ACHN (cell line): Measurements from ENCODE around the gene VAV2.
"Not testable (repeated sequence)": the region's sequence is repeated elsewhere in the genome, so short reads cannot be mapped to it uniquely, and the experiment has no call there.

Source experiments
- DNase-seq: peaks from one replicate; pipeline ENCODE4 v3.0.0-alpha.2; 2015
- in situ Hi-C: cut with HindIII; loops from 2 replicates; pipeline ENCODE4 v1.10.0; 2017; ENCODE audit warnings: low sequenced_read_pairs, low pct_ligation_motif_present, low pct_unique_long_range_greater_than_20kb

Gene VAV2

GRCh38 chr9:133759146-133759900 is 232.8 kb downstream of the VAV2 start:
- DNase-seq, result no peak
- in situ Hi-C loops, result no loop called here

GRCh38 chr9:133758228-133758627 is 233.9 kb downstream of the VAV2 start:
- in situ Hi-C loops, result no loop called here
- no peak for DNase-seq

GRCh38 chr9:133754688-133755227 is 237.4 kb downstream of the VAV2 start:
- in situ Hi-C loops, result no loop called here
- DNase-seq, result no peak

DNA sequence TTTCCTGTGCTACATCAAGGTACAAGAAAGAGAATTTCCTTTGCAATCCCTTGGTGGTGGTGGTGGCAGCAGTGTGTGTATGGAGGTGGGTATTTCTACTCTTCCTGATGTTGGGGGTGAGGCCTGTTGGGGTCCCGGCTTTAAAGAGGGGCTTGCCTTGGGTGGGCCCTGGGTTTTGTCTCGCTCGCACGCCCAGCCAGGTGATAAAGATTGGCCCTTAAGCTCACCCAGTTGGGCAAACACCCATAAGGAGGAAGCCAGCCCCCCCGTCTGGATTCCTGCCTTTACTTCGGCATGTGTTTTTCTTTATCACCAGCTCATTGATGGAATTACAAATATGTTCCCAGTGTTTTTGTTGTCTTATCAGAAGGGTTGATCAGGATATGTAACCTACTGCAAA is 237.9 kb downstream of the VAV2 start:
- no peak for DNase-seq
- in situ Hi-C loops, result no loop called here

- DNase-seq, result no peak
- in situ Hi-C loops, result no loop called here
Observed at GRCh38 chr9:133752739-133753446, 239.2 kb downstream of the VAV2 start.

GRCh38 chr9:133750982-133751649 is 241.0 kb downstream of the VAV2 start:
- DNase-seq, result no peak
- in situ Hi-C loops, result no loop called here

GRCh38 chr9:133747309-133747708 is 244.8 kb downstream of the VAV2 start:
- in situ Hi-C loops, result no loop called here
- DNase-seq, result no peak

DNA sequence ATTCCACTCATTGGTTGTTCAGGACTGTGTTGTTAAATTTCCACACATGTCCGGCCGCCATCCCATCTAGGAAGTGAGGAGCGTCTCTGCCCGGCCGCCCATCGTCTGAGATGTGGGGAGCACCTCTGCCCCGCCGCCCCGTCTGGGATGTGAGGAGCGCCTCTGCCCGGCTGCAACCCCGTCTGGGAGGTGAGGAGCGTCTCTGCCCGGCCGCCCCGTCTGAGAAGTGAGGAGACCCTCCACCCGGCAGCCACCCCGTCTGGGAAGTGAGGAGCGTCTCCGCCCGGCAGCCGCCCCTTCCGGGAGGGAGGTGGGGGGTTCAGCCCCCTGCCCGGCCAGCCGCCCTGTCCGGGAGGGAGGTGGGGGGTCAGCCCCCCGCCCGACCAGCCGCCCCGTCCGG is 247.6 kb downstream of the VAV2 start:
- DNase-seq, in situ Hi-C loops: not testable (repeated sequence)

DNA sequence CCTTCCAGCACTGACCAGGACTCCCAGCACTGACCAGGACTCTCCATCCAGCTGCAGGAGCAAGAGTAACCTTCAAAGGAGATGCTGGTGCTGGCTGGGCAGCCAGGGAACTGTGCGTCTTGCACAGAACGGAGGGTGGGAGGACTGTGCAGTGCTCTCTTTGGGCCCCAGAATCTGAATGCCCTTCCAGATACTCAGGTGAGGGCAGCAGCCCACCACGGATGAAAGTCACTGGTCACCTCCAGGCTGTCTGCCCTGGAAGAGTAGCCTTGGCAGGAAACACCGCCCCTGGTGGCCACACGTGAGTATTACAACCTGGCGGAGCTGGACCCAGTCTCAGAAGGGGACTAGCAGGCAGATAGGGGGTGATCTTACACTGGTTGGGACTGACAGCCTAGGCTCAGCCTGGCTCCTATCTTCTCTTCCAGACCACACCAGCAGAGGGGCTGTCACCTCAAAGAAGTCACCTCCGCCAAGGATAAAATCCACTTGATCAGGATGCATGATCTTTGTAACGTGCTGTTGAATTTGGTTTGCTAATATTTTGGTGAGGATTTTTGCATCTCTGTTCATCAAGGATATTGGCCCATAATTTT is 249.2 kb downstream of the VAV2 start:
- in situ Hi-C loops, result no loop called here
- peak; percentile 68 for DNase-seq

DNA sequence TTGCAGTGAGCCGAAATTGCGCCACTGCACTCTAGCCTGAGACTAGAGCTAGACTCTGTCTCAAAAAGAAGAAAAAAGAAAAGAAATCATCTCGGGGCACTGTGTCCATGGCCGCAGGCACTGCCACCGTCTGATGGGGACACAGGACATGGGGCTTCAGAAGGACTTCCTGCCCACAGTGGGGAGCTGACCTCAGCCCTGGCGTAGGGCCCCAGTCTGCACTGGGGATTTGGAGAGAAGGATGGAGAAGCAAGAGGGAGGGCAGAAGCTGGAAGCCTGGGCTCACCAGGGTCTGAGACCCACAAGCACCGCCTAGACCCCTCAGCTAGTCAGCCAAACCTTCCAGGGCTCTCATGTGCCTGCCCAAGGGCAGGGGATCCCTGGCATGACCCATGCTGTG is 249.9 kb downstream of the VAV2 start:
- no peak for DNase-seq
- in situ Hi-C loops, result no loop called here

DNA sequence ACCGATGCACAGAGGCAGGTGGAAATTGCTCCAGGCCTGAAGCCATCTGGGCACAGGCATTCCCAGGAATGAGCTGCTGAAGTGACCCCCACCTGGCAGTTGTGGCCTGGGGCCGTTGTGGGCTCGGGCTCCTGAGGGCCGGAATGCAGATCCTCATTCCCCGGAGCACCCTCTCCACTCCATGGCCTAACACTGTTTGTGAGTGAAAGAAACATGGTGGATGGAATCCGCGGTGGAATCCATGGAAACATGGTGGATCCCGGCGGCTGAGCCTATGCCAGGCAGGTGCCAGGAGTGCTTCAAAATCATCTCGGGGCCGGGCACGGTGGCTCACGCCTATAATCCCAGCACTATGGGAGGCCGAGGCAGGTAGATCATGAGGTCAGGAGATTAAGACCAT is 250.4 kb downstream of the VAV2 start:
- in situ Hi-C loops, result no loop called here
- no peak for DNase-seq

- in situ Hi-C loops, result no loop called here
- no peak for DNase-seq
Observed at GRCh38 chr9:133740911-133741310, 251.2 kb downstream of the VAV2 start.

DNA sequence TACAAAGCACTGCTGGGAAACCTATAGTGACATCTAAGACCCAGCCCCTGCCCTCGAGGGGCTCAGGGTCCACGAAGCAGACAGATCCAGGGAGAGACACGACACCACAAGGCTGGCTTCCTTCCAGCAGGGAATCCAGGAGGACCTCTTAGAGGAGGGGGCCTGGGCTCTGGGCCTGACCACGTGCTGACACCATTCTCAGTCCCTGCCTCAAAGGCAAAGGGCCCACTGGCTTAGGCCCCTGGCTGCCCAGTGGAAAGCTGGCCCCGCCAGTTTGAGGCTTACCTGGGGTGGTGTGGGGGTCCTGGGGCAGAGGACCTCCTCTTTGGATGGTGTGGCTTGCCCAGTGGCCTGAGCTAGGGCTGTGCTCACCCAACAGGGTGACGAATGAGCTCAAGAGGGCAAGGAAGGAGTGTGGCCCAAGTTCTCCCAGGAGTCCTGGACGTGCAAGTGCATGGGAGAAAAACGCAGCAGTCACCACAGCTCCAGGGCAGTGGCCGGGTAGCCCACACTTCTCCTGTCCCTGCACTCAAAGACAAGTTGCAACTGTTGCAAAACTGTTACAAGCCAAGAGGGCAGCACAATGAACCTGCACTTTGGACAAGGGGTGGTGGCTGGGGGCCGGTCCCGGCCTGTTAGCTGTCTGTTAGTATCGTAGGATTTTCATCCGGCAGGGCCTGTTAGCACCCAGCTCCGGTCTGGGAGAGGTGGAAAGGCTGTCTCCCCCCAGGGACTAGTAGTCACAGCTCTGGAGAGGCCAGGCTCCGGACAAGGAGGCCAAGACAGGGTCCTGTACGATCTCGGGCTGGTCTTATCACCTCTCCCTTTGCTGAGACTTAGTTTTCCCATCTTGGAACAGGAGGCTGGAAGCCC is 252.5 kb downstream of the VAV2 start:
- DNase-seq, result no peak
- in situ Hi-C loops, result no loop called here

- in situ Hi-C loops, result no loop called here
Observed at GRCh38 chr9:133738640-133739225, 253.4 kb downstream of the VAV2 start.

GRCh38 chr9:133737774-133738639 is 254.1 kb downstream of the VAV2 start, which contains the start of gene SARDH:
Gene SARDH, minus strand, starts transcription at chr9:133738352. Its CDS starts 4,179 bp downstream, at chr9:133734173.
- no peak for DNase-seq
- in situ Hi-C loops, result no loop called here

More at GRCh38 chr9:133738640-133739225, 253.4 kb downstream of the VAV2 start:
- no peak for DNase-seq

GRCh38 chr9:133737071-133737773 is 254.9 kb downstream of the VAV2 start:
- DNase-seq, result no peak
- in situ Hi-C loops, result no loop called here
